Tibial artery (tissue), 4 donors: ENCODE measurements around the gene ABHD17C.

ENCODE experiments used
- DNase-seq, 2 donors: peaks; one replicate each; pipeline ENCODE4 v3.0.0-alpha.2; 2019
- H3K27ac ChIP-seq, 2 donors: fragments of 200-600 bp; sonication (generic) in 1 of 2; 1 replicate in 1 of 2; 2 replicates in 1 of 2; pipeline ENCODE4 v1.5.1; 2018 to 2019; ENCODE audit warnings: mild to moderate bottlenecking in 1 of 2
- H3K27me3 ChIP-seq, 2 donors: fragments of 200-600 bp; sonication (generic) in 1 of 2; one replicate each; pipeline versions ENCODE4 v1.5.1 to v1.6.0; 2016 to 2019
- H3K36me3 ChIP-seq, 3 donors: fragments of 200-600 bp; sonication (generic) in 2 of 3; one replicate each; pipeline ENCODE4 v1.5.1; 2016 to 2019; ENCODE audit warnings: mild to moderate bottlenecking in 2 of 3
- H3K4me1 ChIP-seq, 4 donors: fragments of 200-600 bp; sonication (generic) in 2 of 4; 1 replicate in 3 of 4; 2 replicates in 1 of 4; pipeline ENCODE4 v1.5.1; 2016 to 2019
- H3K4me3 ChIP-seq, 2 donors: fragments of 200-600 bp; sonication (generic) in 1 of 2; 1 replicate in 1 of 2; 2 replicates in 1 of 2; pipeline ENCODE4 v1.5.1; 2018 to 2019; ENCODE audit warnings: mild to moderate bottlenecking in 2 of 2
- H3K9me3 ChIP-seq, 3 donors: fragments of 200-600 bp; sonication (generic) in 1 of 3; one replicate each; pipeline ENCODE4 v1.5.1; 2016 to 2019
- CTCF ChIP-seq, 2 experiments: fragments of 200-600 bp in 1 of 2; fragments of 450-650 bp in 1 of 2; IDR thresholded peaks; one replicate each; pipeline ENCODE4 v1.5.1; 2017 to 2019; ENCODE audit warnings: antibody characterized with exemption in 2 of 2, mild to moderate bottlenecking in 1 of 2, moderate library complexity in 1 of 2
- intact Hi-C: fragments of 100-400 bp; cut with DNase I; formaldehyde crosslinking; loops from one replicate; pipeline ENCODE4 v1.15.0; 2023; ENCODE audit warnings: low total_unique reads

ABHD17C gene

GRCh38 chr15:80788536-80788935 lies 93.4 kb downstream of the ABHD17C start:
- no peak overlapping the region for H3K4me3 ChIP-seq
- H3K4me1 ChIP-seq: no peaks in the 10 kb centered on the region
- peaks cover 0 to 4% of the 10 kb centered on the region in 2 donors for H3K27me3 ChIP-seq
- TF ChIP-seq CTCF (IDR thresholded peaks at IDR 0.05): no peak
- no peak overlapping the region for H3K27ac ChIP-seq
- no peaks in the 10 kb centered on the region for H3K9me3 ChIP-seq
- intact Hi-C loops: no loop called here
- H3K36me3 ChIP-seq: no peaks in the 10 kb centered on the region
- no peak for DNase-seq

- no peaks in the 10 kb centered on the region for H3K9me3 ChIP-seq
- DNase-seq: no peak
- H3K4me3 ChIP-seq: no peak overlapping the region
- H3K4me1 ChIP-seq: no peaks in the 10 kb centered on the region
- peaks cover 0 to 2% of the 10 kb centered on the region in 2 donors for H3K27me3 ChIP-seq
- intact Hi-C loops: no loop called here
- H3K27ac ChIP-seq: no peak overlapping the region
- no peak for TF ChIP-seq CTCF (IDR thresholded peaks at IDR 0.05)
- H3K36me3 ChIP-seq: no peaks in the 10 kb centered on the region
Measured at GRCh38 chr15:80789296-80789695, 94.2 kb downstream of the ABHD17C start.

GRCh38 chr15:80789796-80790195 lies 94.7 kb downstream of the ABHD17C start:
- H3K27ac ChIP-seq: no peak overlapping the region
- H3K27me3 ChIP-seq: no peaks in the 10 kb centered on the region
- H3K9me3 ChIP-seq: no peaks in the 10 kb centered on the region
- intact Hi-C loops: no loop called here
- TF ChIP-seq CTCF (IDR thresholded peaks at IDR 0.05): no peak
- no peak overlapping the region for H3K4me3 ChIP-seq
- H3K4me1 ChIP-seq: no peaks in the 10 kb centered on the region
- DNase-seq: no peak
- H3K36me3 ChIP-seq: no peaks in the 10 kb centered on the region

- no peak for DNase-seq
- Histone ChIP-seq H3K4me1 (no peaks in the 10 kb centered on the region), H3K4me3 (no peak overlapping the region), H3K27ac (no peak overlapping the region), H3K36me3 (no peaks in the 10 kb centered on the region), H3K9me3 (no peaks in the 10 kb centered on the region), H3K27me3 (no peaks in the 10 kb centered on the region)
- no peak for TF ChIP-seq CTCF (IDR thresholded peaks at IDR 0.05)
- intact Hi-C loops: no loop called here
Measured at GRCh38 chr15:80790236-80790635, 95.1 kb downstream of the ABHD17C start.

GRCh38 chr15:80791004-80791403 lies 95.9 kb downstream of the ABHD17C start:
- H3K27me3 ChIP-seq: no peaks in the 10 kb centered on the region
- no peak for TF ChIP-seq CTCF (IDR thresholded peaks at IDR 0.05)
- H3K36me3 ChIP-seq: no peaks in the 10 kb centered on the region
- no peak overlapping the region for H3K27ac ChIP-seq
- H3K4me1 ChIP-seq: no peaks in the 10 kb centered on the region
- intact Hi-C loops: no loop called here
- DNase-seq: no peak
- no peaks in the 10 kb centered on the region for H3K9me3 ChIP-seq
- no peak overlapping the region for H3K4me3 ChIP-seq

GRCh38 chr15:80796407-80796806 lies 101.3 kb downstream of the ABHD17C start:
- Histone ChIP-seq H3K9me3 (no peaks in the 10 kb centered on the region), H3K27me3 (no peaks in the 10 kb centered on the region), H3K4me1 (no peaks in the 10 kb centered on the region), H3K27ac (no peak overlapping the region), H3K36me3 (no peaks in the 10 kb centered on the region), H3K4me3 (no peak overlapping the region)
- no peak for TF ChIP-seq CTCF (IDR thresholded peaks at IDR 0.05)
- intact Hi-C loops: no loop called here
- DNase-seq: no peak
